Sciatic nerve (tissue), 2 donors: Measurements from ENCODE around the gene EIF4G3. TPM values are rescaled to one million over a fixed set of nuclear protein-coding genes. Genes with fewer than 3 reads are reported as not detected.
"Not testable (repeated sequence)": the region's sequence is repeated elsewhere in the genome, so short reads cannot be mapped to it uniquely, and the experiment has no call there.

Source experiments
- ATAC-seq: fragments of 200-7000 bp; cut with Tn5 transposase; one replicate; pipeline ENCODE4 v1.9.1; 2020; ENCODE audit warnings: mild to moderate bottlenecking, moderate library complexity
- DNase-seq: peaks from one replicate; pipeline ENCODE4 v3.0.0-alpha.2; 2020; ENCODE audit warnings: low spot score
- intact Hi-C: fragments of 100-400 bp; cut with DNase I; formaldehyde crosslinking; loops from one replicate; pipeline ENCODE4 v1.14.2; 2022
- total RNA-seq: library from RNA; stranded (reverse); fragmentation: NEBNext Ultra II Directional; extraction: Animal tissue kit (Norgen Biotek cat#: 25700); gene quantifications from one replicate; pipeline ENCODE4 v1.2.1, GENCODE V29; 2021
- donor health status: DM: no; HTN: no; CAD: no.
- donor health status: DM: no; HTN: no; CAD: no.

The EIF4G3 gene
- total RNA-seq, 1 donor from 2014 or later, result 67.7 TPM

DNA sequence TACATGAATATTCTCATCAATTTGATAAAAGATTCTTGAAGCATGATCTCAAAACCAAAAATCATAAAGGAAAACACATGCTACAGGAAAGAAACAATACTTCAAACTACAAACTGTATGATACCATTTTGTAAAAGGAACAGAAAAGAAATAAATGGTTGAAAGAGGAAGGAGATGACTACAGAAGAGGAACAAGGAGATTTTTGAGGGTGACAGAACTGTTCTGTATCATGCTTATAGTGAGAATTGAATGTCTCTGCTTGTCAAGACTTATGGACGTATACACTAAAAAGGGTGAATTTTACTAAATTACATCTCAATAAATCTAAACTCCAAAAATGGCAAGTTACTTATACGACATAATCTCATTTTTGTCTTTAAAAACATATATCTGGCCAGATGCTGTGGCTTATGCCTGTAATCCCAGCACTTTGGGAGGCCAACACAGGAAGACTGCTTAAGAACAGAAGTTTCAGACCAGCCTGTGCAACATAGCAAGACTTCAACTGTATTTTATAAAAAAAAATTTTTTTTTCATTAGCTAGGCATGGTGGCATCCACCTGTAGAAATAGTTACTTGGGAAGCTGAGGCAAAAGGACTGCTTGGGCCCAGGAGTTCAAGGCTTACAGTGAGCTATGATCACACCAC, 125.4 kb downstream of the EIF4G3 start:
- intact Hi-C loops, result no loop called here
- no peak for DNase-seq
- ATAC-seq, result no peak

GRCh38 chr1:21050031-21050430, 126.7 kb downstream of the EIF4G3 start:
- intact Hi-C loops, result no loop called here
- DNase-seq (no peak), ATAC-seq (no peak)

DNA sequence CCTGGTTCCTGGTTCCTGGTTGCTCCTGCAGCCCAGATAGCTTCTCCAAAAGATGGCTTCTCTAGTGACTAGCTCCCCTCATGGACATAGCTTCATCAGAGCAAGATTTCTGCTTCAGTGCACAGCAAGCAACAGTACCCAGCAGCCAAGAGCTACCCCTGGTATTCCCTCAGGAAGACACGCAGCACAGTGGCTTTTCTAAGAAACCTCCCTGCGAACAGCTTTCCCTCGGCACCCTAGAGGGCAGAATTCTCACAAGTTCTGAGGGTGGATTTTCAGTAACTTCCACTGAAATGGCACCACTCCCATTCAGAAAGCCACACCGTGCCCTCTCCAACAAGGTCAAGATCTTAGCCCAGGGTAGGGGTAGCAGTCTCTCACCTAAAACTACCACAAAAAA, 128.2 kb downstream of the EIF4G3 start:
- intact Hi-C loops, result no loop called here
- ATAC-seq (no peak), DNase-seq (no peak)

DNA sequence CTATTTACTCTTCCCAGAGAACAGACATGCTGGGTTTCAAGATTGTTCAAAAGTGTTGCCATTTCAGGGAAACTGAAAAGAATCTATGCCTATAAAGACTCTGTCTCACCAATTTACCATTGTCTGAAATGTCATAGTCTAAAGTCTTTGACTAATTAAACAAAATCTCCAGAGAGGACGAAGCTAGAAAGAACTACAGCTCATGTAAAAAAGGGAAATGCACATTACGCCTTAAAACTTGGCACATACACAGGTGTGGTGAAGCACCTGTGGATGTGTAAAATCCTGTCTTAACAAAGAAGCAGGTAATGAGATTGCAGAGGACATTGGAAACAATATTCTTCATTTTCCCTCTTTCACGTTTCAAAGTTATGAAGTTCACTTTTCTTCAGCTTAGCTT, 130.6 kb downstream of the EIF4G3 start:
- intact Hi-C loops, result no loop called here
- ATAC-seq, result no peak
- no peak for DNase-seq

DNA sequence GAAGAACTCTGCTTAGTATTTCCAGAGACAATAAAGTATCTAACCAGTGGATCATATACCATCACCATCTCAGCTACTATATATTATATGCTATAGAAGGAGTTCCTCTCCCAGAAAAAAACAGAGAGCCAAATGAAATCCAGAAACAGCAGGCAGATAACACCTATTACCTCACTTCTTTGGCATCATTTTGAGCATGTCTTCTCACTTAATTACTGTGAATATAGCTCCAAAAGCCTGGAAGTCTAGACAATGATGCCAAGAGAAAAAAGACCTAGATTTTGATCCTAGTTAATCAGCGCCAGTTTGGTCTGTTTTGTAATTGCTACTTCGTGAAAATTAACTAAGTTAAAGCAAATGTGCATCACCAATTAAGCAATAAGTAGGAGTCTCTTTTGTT, 131.3 kb downstream of the EIF4G3 start:
- DNase-seq (no peak), ATAC-seq (no peak)
- intact Hi-C loops, result no loop called here

DNA sequence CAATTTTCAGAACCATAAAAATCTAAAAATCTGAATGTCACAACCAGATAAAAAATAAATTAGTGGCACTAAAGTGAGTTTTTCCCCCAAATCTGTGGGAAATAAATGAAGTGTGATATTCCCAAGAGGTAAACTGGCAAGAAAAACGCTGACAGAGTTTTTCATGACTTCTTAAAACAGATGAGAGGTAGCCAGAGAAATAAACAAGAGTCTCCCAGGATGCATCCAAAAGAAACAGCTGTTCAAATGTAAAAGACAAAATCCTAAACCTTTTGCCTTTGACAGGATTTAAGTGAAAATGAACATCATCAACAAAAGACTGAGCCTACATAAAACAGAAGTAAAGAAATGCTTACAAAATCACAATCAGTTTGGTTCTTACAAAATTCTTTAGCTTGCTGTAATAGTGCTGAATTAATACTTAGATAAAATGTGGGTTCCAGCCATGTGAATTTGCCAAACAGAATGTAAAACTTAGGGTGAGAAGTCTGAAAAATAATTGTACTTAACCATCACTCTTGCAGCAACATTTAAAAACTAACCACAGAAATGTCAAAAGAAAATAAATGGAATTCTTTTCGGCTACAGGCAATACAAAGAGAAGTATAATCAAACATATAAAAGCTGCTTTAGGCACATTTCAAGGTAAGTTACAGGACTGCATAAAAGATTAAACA, 133.6 kb downstream of the EIF4G3 start:
- intact Hi-C loops, result no loop called here
- no peak for DNase-seq
- ATAC-seq, result no peak

DNA sequence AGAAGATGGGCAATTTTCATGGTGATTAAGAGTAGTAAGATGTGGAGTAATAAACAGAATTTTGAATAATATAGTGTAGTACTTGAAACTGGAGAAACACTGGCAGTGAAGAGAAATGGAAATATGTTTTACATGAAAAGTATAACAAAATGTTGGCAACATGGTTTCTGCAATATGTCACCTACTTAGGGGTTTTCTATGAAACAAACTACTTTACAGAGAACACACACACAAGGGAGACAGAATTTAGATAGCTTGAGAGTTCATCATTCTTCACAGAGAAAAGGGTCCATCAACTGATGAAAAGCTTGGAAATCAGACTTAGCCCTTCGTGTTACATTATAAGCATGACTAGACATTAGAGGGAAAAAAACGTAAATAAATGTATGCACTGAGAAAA, 135.2 kb downstream of the EIF4G3 start:
- intact Hi-C loops, result no loop called here
- ATAC-seq (no peak), DNase-seq (no peak)

DNA sequence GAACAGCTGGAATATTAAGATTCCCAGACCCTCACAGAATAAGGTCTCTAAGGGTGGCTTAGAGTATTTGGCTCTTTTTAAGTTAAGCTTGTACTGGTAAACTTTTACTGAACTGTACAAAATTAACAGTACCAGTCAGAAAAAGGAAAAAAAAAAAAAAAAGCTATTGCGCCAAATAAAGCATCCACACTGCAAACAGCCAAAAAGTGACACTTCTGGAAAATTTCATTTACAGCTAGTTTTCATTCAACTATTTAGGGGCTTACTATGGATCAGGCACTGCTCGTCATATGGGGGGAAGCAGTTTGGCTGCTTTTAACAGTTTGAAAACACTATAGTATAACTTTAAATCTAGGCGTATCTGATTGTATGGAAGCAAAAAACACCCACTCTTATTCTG, 139.6 kb downstream of the EIF4G3 start:
- intact Hi-C loops, result no loop called here
- DNase-seq, result no peak
- no peak for ATAC-seq

- no peak for ATAC-seq
- DNase-seq, result no peak
- intact Hi-C loops, result no loop called here
Observed at GRCh38 chr1:21035794-21036193, 140.9 kb downstream of the EIF4G3 start.

GRCh38 chr1:21034725-21035628, 141.7 kb downstream of the EIF4G3 start:
- ATAC-seq (peak; percentile 24), DNase-seq (no peak)
- intact Hi-C loops, result no loop called here

- DNase-seq (no peak), ATAC-seq (no peak)
- intact Hi-C loops, result no loop called here
Observed at GRCh38 chr1:21032741-21033140, 144.0 kb downstream of the EIF4G3 start.

GRCh38 chr1:21030181-21030580, 146.5 kb downstream of the EIF4G3 start:
- ATAC-seq, result no peak

DNA sequence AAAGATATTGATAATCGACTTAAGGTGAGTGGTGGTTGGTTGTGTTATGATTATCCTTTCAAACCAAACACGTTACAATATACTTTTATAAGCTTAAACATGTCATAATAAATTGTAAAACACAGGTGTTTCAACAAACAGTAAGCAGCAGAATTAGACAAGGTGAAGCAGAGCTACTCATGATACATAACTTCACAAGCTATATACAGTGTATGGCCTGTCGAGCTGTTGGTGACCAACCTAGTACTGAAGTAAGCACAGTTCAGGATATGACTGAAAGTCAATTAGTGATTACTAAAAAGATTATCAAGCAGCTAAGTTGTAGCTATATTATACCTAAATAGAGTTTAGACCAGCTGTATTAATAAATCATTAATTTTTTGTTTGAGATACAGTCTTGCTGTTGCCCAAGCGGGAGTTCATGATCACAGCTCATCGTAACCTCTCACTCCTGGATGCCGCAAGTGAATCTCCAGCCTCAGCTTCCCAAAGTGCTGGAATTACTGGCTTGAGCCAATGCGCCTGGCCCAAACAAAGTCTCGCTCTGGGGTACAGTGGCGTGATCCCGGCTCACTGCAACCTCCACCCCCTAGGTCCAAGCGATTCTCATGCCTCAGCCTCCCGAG, 148.1 kb downstream of the EIF4G3 start:
- intact Hi-C loops, result no loop called here
- DNase-seq (no peak), ATAC-seq (no peak)

More at GRCh38 chr1:21030181-21030580, 146.5 kb downstream of the EIF4G3 start:
- DNase-seq, result no peak
- intact Hi-C loops, result no loop called here

DNA sequence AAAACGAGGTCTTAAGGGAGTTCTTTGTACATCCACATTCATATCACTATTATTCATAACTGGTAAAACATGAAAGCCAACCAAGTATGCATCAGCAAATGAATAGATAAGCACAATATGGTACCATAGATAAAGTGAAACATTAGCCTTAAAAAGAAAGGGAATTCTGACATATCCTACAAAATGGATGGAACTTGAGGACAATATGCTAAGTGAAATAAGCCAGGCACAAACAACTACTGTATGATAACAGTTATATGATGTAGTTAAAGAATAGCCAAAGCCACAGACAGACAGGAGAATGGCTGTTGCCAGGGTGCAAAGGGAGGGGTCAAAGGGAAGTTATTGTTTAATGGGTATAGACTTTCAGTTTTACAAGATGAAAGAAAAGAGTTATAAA, 148.9 kb downstream of the EIF4G3 start:
- ATAC-seq, result no peak
- intact Hi-C loops, result no loop called here
- no peak for DNase-seq

DNA sequence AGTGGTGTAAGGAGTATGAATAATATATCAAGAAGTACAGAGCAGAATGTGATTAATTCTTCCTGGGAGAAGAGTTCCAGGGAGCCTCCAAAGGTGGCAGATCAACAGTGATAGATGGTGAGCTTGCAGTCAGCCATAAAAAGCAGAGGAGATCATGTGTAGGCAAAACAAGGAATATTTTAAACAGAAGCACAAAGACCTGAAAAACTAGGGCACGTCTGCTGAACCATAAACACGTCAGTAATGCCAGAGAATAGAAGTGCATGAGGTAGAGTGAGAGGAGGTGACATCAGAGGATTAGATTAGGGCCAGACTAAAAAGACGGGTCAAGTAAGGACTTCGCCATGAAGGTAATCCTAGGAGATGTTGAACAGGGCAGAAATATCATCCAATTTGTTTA, 151.8 kb downstream of the EIF4G3 start:
- intact Hi-C loops, result no loop called here
- ATAC-seq, result no peak
- no peak for DNase-seq

DNA sequence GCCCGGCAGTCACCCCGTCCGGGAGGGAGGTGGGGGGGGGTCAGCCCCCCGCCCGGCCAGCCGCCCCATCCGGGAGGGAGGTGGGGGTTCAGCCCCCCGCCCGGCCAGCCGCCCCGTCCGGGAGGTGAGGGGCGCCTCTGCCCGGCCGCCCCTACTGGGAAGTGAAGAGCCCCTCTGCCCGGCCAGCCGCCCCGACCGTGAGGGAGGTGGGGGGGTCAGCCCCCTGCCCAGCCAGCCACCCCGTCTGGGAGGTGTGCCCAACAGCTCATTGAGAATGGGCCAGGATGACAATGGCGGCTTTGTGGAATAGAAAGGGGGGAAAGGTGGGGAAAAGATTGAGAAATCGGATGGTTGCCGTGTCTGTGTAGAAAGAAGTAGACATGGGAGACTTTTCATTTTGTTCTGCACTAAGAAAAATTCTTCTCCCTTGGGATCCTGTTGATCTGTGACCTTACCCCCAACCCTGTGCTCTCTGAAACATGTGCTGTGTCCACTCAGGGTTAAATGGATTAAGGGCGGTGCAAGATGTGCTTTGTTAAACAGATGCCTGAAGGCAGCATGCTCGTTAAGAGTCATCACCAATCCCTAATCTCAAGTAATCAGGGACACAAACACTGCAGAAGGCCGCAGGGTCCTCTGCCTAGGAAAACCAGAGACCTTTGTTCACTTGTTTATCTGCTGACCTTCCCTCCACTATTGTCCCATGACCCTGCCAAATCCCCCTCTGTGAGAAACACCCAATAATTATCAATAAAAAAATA, 152.4 kb downstream of the EIF4G3 start:
- ATAC-seq, intact Hi-C loops, DNase-seq: not testable (repeated sequence)

GRCh38 chr1:21022279-21023040, 154.2 kb downstream of the EIF4G3 start:
- intact Hi-C loops, result no loop called here
- DNase-seq (no peak), ATAC-seq (peak; percentile 98)

DNA sequence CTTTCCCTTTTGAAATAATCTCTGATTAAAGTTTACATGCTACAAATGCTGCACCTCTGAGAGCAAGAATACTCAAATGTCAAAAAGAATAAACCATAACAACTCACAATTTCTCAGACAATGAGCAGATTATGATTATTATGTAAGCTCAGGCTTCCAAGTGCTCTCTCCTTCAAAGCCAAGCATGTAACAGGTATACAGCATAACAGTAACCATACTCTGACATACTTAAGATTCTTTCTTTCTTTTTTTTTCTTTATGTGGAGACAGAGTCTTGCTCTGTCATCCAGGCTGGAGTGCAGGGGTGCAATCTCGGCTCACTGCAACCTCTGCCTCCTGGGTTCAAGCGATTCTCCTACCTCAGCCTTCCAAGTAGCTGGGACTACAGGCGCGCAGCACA, 155.4 kb downstream of the EIF4G3 start:
- DNase-seq (no peak), ATAC-seq (no peak)
- intact Hi-C loops, result no loop called here
